PC-9 (cell line): Measurements from ENCODE around the gene FAM3B. TPM values are rescaled to one million over a fixed set of nuclear protein-coding genes. Genes with fewer than 3 reads are reported as not detected.

ENCODE experiments used
- BruUV-seq: library from RNA; stranded (reverse); fragments of 400-500 nt; replicated peaks from 2 replicates; lab custom pipeline; 2021; lab: Mats Ljungman, UMichigan
- CTCF ChIA-PET: fragments of 300-600 bp; sonication (Branson Sonifier 250); formaldehyde crosslinking; loops from one replicate; lab custom pipeline; 2022; ENCODE audit warnings: antibody characterized with exemption; lab: Charles Lee
- POLR2A ChIA-PET: fragments of 300-600 bp; sonication (Branson Sonifier 250); formaldehyde crosslinking; loops from one replicate; lab custom pipeline; 2022; ENCODE audit warnings: antibody characterized with exemption; ENCODE audit not compliant: unreplicated experiment; lab: Charles Lee
- DNase-seq, 2 experiments: peaks; one replicate each; pipeline versions ENCODE4 v3.0.0 to v3.0.0-alpha.2; 2015 to 2022; ENCODE audit warnings: mixed read lengths in 1 of 2
- H2AFZ ChIP-seq: fragments of 200-600 bp; sonication (generic); 2 replicates; pipeline ENCODE4 v1.8.1; 2017; ENCODE audit warnings: antibody characterized with exemption
- H3F3A ChIP-seq: fragments of 200-600 bp; sonication (generic); 2 replicates; pipeline ENCODE4 v1.8.1; 2017; ENCODE audit warnings: antibody characterized with exemption, mild to moderate bottlenecking, low read depth; ENCODE audit not compliant: insufficient read depth
- H3K27ac ChIP-seq: fragments of 200-600 bp; sonication (generic); 2 replicates; pipeline ENCODE4 v1.6.1; 2016; ENCODE audit warnings: mixed run types
- H3K27me3 ChIP-seq: fragments of 200-600 bp; sonication (generic); 2 replicates; pipeline ENCODE4 v1.6.1; 2016; ENCODE audit warnings: low read depth, mixed run types; ENCODE audit not compliant: insufficient read depth
- H3K36me3 ChIP-seq: fragments of 200-600 bp; sonication (generic); 2 replicates; pipeline ENCODE4 v1.6.1; 2016; ENCODE audit warnings: low read depth, mixed run types
- H3K4me1 ChIP-seq: fragments of 200-600 bp; sonication (generic); replicated peaks from 2 replicates; pipeline ENCODE4 v1.6.1; 2016; ENCODE audit warnings: mixed run types; ENCODE audit not compliant: insufficient read depth
- H3K4me2 ChIP-seq: fragments of 200-600 bp; sonication (generic); 2 replicates; pipeline ENCODE4 v1.6.1; 2017; ENCODE audit warnings: mixed run types
- H3K4me3 ChIP-seq: fragments of 200-600 bp; sonication (generic); 2 replicates; pipeline ENCODE4 v1.6.1; 2016; ENCODE audit warnings: mixed run types
- H3K79me2 ChIP-seq: fragments of 200-600 bp; sonication (generic); 2 replicates; pipeline ENCODE4 v1.6.1; 2017; ENCODE audit warnings: low read depth, mixed run types
- H3K9me2 ChIP-seq: fragments of 200-600 bp; sonication (generic); 2 replicates; pipeline ENCODE4 v1.8.1; 2017; ENCODE audit warnings: mild to moderate bottlenecking; ENCODE audit not compliant: insufficient read depth
- H3K9me3 ChIP-seq: fragments of 200-600 bp; sonication (generic); 2 replicates; pipeline ENCODE4 v1.8.1; 2016; ENCODE audit warnings: low read depth; ENCODE audit not compliant: insufficient read depth
- H4K20me1 ChIP-seq: fragments of 200-600 bp; sonication (generic); 2 replicates; pipeline ENCODE4 v1.8.1; 2017; ENCODE audit not compliant: insufficient read depth
- CTCF ChIP-seq: fragments of 200-600 bp; sonication (generic); conservative IDR thresholded peaks from 2 replicates; pipeline ENCODE4 v1.6.1; 2017; ENCODE audit warnings: mixed run types, antibody characterized with exemption, mild to moderate bottlenecking, moderate library complexity
- EZH2 ChIP-seq: fragments of 200-600 bp; sonication (generic); IDR thresholded peaks from 2 replicates; pipeline ENCODE4 v1.8.0; 2017; ENCODE audit warnings: antibody characterized with exemption, low read depth
- intact Hi-C: fragments of 100-400 bp; cut with micrococcal nuclease; formaldehyde crosslinking; loops from one replicate; pipeline ENCODE4 v1.10.0; 2022; ENCODE audit not compliant: unreplicated experiment
- total RNA-seq: library from RNA; stranded (reverse); gene quantifications from 2 replicates; pipeline ENCODE4 v1.2.3, GENCODE V29; 2021

The FAM3B gene
- total RNA-seq, 1 experiment from 2014 or later = not detected

GRCh38 chr21:41393876-41394465 lies 77.4 kb downstream of the FAM3B start:
- Histone ChIP-seq H3K4me3 (no peak overlapping the region), H3K4me2 (no peak overlapping the region), H3K79me2 (no peaks in the 10 kb centered on the region), H4K20me1 (no peaks in the 10 kb centered on the region), H3K4me1 (peaks cover 18% of the 10 kb centered on the region), H2AFZ (no peak overlapping the region), H3K9me3 (no peaks in the 10 kb centered on the region), H3K36me3 (no peaks in the 10 kb centered on the region), H3K9me2 (no peaks in the 10 kb centered on the region), H3F3A (peaks cover 11% of the 10 kb centered on the region; the same call in 1 of the 2 replicates), H3K27me3 (no peaks in the 10 kb centered on the region), H3K27ac (no peak overlapping the region)
- no TSS peak for BruUV-seq
- intact Hi-C loops = no loop called here
- TF ChIP-seq EZH2 (no peak), CTCF (no peak)
- no peak for DNase-seq
- CTCF ChIA-PET = no interaction called here
- POLR2A ChIA-PET = no interaction called here

- H3K4me2 ChIP-seq = peak overlapping the region; percentile 62
- H3K9me2 ChIP-seq = no peaks in the 10 kb centered on the region
- intact Hi-C loops = no loop called here
- no TSS peak for BruUV-seq
- POLR2A ChIA-PET = no interaction called here
- peaks cover 11% of the 10 kb centered on the region; the same call in 1 of the 2 replicates for H3F3A ChIP-seq
- H4K20me1 ChIP-seq = no peaks in the 10 kb centered on the region
- H3K9me3 ChIP-seq = no peaks in the 10 kb centered on the region
- H3K4me1 ChIP-seq = peaks cover 18% of the 10 kb centered on the region
- CTCF ChIA-PET = no interaction called here
- DNase-seq = peak; percentile 63 to 75
- H3K27me3 ChIP-seq = no peaks in the 10 kb centered on the region
- H3K36me3 ChIP-seq = no peaks in the 10 kb centered on the region
- no peak overlapping the region for H2AFZ ChIP-seq
- TF ChIP-seq CTCF (no peak), EZH2 (no peak)
- H3K79me2 ChIP-seq = no peaks in the 10 kb centered on the region
- H3K4me3 ChIP-seq = peak overlapping the region; percentile 28; the same call in 1 of the 2 replicates
- H3K27ac ChIP-seq = 0 out of 2 replicates have a peak overlapping the region, but pooled peaks have one; percentile 39
Measured at GRCh38 chr21:41396558-41397075, 80.0 kb downstream of the FAM3B start.

DNA sequence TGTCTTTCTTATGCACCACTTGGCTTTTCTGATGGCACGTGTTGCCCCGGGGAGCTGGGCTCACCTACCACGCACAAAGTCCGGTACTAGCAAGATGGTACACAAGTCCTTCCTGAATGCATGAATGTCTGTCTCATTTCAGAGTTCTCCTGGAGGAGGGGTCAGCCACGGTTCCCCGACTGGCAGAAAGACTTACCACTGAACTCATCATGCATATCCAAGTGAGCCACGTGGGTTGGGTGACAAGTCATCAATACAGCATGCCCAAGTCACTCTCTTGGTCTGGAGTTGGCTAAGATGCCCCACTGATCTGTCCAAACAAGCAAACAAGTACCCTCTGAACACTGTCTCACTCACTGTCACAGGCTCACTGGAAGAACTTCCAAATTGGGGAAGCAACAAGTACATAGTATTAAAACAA lies 80.9 kb downstream of the FAM3B start:
- Histone ChIP-seq H3K4me1 (peaks cover 18% of the 10 kb centered on the region), H3K36me3 (no peaks in the 10 kb centered on the region), H2AFZ (no peak overlapping the region), H4K20me1 (no peaks in the 10 kb centered on the region), H3K9me2 (no peaks in the 10 kb centered on the region), H3K27me3 (no peaks in the 10 kb centered on the region), H3K4me3 (no peak overlapping the region), H3K27ac (no peak overlapping the region), H3F3A (peaks cover 11% of the 10 kb centered on the region; the same call in 1 of the 2 replicates), H3K79me2 (no peaks in the 10 kb centered on the region), H3K4me2 (0 out of 2 replicates have a peak overlapping the region, but pooled peaks have one; percentile 62), H3K9me3 (no peaks in the 10 kb centered on the region)
- DNase-seq = no peak
- intact Hi-C loops = no loop called here
- ChIA-PET CTCF (no interaction called here), POLR2A (no interaction called here)
- TF ChIP-seq CTCF = no peak
- no peak for TF ChIP-seq EZH2
- no TSS peak for BruUV-seq
